GM23248 (cell line): ENCODE results near the gene PEAK3.

ENCODE experiments used
- EZH2 ChIP-seq: fragments of 200-600 bp; sonication (generic); IDR thresholded peaks from 2 replicates; pipeline ENCODE4 v1.6.1; 2018; ENCODE audit warnings: antibody characterized with exemption, mild to moderate bottlenecking; ENCODE audit not compliant: insufficient read depth, poor library complexity, severe bottlenecking
- EZH2phosphoT487 ChIP-seq: fragments of 200-600 bp; sonication (generic); IDR thresholded peaks from 2 replicates; pipeline ENCODE4 v1.6.1; 2018; ENCODE audit warnings: antibody characterized with exemption, moderate library complexity, mild to moderate bottlenecking, low read depth; ENCODE audit not compliant: insufficient read depth

GRCh38 chr19:2244486-2244885, 37.5 kb downstream of the PEAK3 start:
- TF ChIP-seq EZH2phosphoT487 (no peak), EZH2 (no peak)
